Adrenal gland (tissue), 5 donors: ENCODE measurements around the gene CCDC93.

Source experiments
- CTCF ChIP-seq, 6 experiments: fragments of 450-650 bp in 4 of 6; fragments of 200-600 bp in 2 of 6; sonication (generic) in 1 of 6; IDR thresholded peaks; 1 replicate in 5 of 6; 2 replicates in 1 of 6; pipeline versions ENCODE4 v1.5.1 to v1.8.0; 2016 to 2021; ENCODE audit warnings: antibody characterized with exemption in 6 of 6, mild to moderate bottlenecking in 2 of 6, moderate library complexity in 1 of 6
- POLR2A ChIP-seq, 2 donors: fragments of 450-650 bp; IDR thresholded peaks; one replicate each; pipeline ENCODE4 v1.6.1; 2017; ENCODE audit warnings: antibody characterized with exemption in 2 of 2, mild to moderate bottlenecking in 2 of 2, moderate library complexity in 1 of 2
- donor health status: DM: no; HTN: no; CAD: no.

GRCh38 chr2:118013724-118014491, at the start of gene CCDC93:
- TF ChIP-seq CTCF (IDR thresholded peaks at IDR 0.05) = no peak
- peak; percentile 26 to 92 for TF ChIP-seq POLR2A (IDR thresholded peaks at IDR 0.05)
